LNCaP clone FGC (cell line): Measurements from ENCODE around the gene MAP3K20.
A peak's percentile ranks its signal among the peaks of the same experiment; 100 is the strongest.

ENCODE experiments used
- DNase-seq: peaks from one replicate; pipeline ENCODE4 v3.0.0-alpha.2; 2011; ENCODE audit warnings: low read depth
- H3K4me3 ChIP-seq: 2 replicates; pipeline ENCODE4 v1.5.1; 2011; ENCODE audit warnings: mild to moderate bottlenecking, low read depth, low read length, control low read depth
- CTCF ChIP-seq: IDR thresholded peaks from 2 replicates; pipeline ENCODE4 v1.5.1; 2012; ENCODE audit warnings: mild to moderate bottlenecking; ENCODE audit not compliant: control insufficient read depth, insufficient read depth; ENCODE audit errors: extremely low read depth

MAP3K20 gene

GRCh38 chr2:173210270-173211196 is 134.9 kb downstream of the MAP3K20 start:
- DNase-seq: peak; percentile 62
- no peak overlapping the region for H3K4me3 ChIP-seq
- peak; percentile 84 for TF ChIP-seq CTCF

- no peak for DNase-seq
- TF ChIP-seq CTCF: no peak
- H3K4me3 ChIP-seq: no peak overlapping the region
These were observed 137.5 kb downstream of the MAP3K20 start for GRCh38 chr2:173213181-173213580.

- H3K4me3 ChIP-seq: no peak overlapping the region
- DNase-seq: no peak
These were observed 138.6 kb downstream of the MAP3K20 start for GRCh38 chr2:173214213-173214612.

GRCh38 chr2:173215316-173215715 is 139.7 kb downstream of the MAP3K20 start:
- no peak for DNase-seq
- H3K4me3 ChIP-seq: no peak overlapping the region
- no peak for TF ChIP-seq CTCF

More at GRCh38 chr2:173214213-173214612, 138.6 kb downstream of the MAP3K20 start:
- TF ChIP-seq CTCF: no peak

- no peak overlapping the region for H3K4me3 ChIP-seq
- DNase-seq: no peak
- no peak for TF ChIP-seq CTCF
These were observed 140.4 kb downstream of the MAP3K20 start for GRCh38 chr2:173216051-173216450.

- no peak for TF ChIP-seq CTCF
- H3K4me3 ChIP-seq: no peak overlapping the region
These were observed 141.0 kb downstream of the MAP3K20 start for GRCh38 chr2:173216668-173217067.

More at GRCh38 chr2:173216668-173217067, 141.0 kb downstream of the MAP3K20 start:
- no peak for DNase-seq
